ENCODE data around the gene CEP120.
"Not testable (repeated sequence)": the region's sequence is repeated elsewhere in the genome, so short reads cannot be mapped to it uniquely, and the experiment has no call there.

The CEP120 gene

GRCh38 chr5:123371575-123372179 lies 51.5 kb downstream of the CEP120 start:
- DNase-seq, result peak in 3 of 4 experiments; percentile 0 to 2 (median 0)

GRCh38 chr5:123369371-123369968 lies 53.7 kb downstream of the CEP120 start:
- DNase-seq, result no peak

DNA sequence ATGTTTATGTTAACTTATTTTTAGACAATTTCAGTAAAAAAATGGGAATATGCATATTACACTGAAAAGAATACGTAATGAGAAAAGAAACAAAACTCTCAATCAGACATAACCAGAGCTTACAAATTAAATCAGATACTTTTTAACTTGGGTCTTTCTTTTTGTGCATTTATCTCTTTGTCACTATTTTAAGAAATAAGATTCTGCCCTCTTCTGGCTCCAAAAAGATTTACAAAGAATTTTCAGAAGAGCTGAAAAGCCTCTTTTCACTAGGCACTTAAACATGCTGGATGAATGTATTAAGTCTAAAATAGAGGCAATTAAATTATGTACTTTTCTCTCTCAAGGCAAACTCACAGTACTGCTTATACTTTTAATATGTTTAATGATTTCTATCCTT lies 55.5 kb downstream of the CEP120 start:
- DNase-seq, result no peak

DNA sequence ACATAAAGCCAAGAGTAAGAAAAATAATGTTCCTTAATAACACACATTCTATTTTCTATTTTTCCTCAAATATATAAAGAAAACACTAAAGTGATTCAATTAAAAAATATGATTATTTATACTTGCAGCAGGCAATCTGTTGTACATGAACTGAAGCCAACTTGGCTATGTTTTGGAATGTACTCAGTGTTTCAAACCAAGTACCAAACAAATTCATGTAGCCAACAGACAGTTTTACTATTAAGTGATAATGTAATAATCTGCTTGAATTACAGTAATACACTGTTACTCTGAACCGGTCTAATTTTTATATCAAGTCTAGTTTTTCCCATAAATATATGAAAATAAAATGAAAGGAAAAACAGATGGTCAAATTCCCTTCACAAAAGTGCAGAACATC lies 58.0 kb downstream of the CEP120 start:
- DNase-seq, result no peak

GRCh38 chr5:123364441-123365155 lies 58.6 kb downstream of the CEP120 start:
- DNase-seq, result no peak

- DNase-seq, result no peak
Observed at GRCh38 chr5:123360910-123361309, 62.3 kb downstream of the CEP120 start.

DNA sequence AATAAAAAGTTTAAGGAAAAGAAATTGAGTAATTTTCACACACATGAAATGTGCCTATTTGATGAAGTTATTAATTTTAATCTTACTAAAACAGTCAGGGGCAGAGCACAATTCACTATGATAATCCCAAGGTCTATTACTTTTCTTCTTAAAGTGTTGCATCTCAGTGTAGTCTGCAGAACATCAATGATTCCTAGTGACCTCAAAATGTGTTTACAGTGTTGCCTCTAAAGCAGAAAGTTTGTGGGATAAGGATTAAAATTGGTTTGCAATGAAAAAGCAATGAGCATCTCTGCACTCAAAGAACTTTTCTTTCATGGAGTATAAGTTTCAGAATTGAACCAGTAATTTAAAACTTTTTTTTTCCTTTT lies 63.0 kb downstream of the CEP120 start:
- no peak for DNase-seq

DNA sequence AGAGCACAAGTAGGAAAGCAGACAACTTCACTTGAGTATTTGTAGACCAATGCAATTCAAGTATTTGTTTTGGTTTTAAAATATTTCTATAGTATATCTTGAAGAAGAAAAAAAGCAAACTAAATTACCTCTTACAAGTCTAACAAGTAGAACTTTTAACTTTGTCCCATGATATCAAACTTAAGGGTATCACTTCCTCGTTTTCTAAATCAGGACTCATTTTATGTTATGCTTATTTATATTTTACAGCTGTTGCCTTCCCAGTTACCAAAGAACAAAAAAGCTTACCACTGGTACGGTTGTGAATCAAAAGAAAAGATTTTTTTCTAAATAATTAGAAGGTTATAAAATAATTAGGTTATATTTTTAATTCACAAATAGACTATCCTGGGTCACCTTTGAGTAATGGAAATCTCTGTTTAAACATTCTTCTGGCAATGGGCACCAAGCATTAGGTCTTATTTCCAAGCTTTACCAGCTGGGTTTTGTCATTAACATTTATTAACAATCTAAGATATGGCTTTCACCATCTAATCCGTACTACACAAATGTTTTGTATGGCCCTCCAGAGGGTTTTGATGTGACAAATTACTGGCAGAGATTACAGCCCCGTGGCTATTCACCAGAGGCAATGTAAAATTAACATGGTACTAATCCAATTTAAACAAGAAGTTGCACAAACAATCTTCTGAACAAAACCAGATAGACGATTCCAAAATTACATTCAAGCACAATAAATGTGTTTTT lies 63.6 kb downstream of the CEP120 start:
- DNase-seq, result no peak

- no peak for DNase-seq
Observed at GRCh38 chr5:123358751-123359150, 64.5 kb downstream of the CEP120 start.

DNA sequence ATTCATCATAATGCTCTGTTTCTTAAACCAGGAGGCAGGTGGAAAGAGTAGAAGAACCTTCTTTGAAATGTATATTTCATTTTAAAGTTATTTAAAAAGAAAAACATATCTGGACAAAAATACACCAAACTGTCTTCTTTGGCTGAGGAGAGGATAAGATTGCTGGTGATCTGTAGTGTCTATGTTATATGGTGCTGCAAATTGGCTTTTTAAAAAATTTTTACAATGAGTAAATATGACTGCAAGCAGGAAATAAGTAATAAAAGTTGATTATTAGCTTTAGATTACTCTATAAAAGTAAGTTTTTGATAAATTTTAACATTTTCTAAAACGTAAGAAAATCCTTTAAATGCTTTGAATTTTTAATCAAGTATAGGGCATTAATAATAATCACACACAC lies 64.9 kb downstream of the CEP120 start:
- DNase-seq, result no peak

DNA sequence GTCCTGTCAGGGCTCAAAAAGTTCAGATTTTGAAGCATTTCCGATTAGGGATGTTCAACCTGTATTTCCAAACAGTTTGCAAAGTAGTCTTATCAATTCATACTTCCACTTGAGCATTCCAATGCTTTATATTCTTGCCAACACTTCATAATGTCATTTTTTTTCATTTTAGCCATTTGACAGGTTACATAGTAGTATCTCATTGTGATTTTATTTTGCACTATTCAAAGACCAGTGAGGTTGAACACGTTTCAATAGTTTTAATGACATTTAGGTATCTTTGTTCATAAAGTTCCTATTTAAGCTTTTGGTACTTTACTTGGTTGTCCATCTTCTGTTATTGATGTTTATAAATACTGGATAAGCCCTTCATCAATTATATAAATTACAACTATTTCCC lies 71.4 kb downstream of the CEP120 start:
- no peak for DNase-seq

DNA sequence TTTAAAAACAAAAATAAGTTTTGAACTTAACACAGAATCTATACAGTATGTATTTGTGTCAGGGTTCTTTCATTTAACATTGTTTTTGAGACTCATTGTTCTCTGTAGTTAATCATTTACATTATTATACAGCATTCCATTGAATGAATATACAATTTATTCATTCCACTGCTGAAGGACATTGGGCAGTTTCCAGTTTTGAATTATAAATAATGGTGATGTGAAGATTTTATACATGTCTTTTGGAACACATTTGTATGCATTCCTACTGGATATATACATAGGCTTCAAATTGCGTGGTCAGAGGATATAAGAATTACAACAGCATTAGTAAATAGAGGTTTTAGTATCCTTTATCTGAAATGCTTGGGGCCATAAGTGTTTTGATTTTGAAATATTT lies 72.0 kb downstream of the CEP120 start:
- DNase-seq, result no peak

DNA sequence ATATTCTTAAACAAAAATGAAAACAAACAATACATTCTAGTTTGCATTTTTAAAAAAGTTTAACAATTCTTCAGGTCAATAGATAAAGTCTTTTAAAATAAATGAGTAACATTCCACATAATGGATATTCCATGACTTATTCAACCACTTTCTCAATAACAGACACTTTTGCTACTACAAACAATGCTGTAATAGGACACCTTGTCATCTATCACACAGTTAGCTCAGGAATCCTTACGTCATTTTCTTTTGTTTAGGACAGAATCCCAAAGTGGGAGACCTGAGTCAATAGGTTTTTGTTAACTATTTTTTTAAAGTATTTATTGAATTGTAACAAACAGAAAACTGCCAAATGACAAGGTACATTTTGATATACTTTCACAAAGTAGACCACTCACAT lies 72.5 kb downstream of the CEP120 start:
- DNase-seq, result no peak

DNA sequence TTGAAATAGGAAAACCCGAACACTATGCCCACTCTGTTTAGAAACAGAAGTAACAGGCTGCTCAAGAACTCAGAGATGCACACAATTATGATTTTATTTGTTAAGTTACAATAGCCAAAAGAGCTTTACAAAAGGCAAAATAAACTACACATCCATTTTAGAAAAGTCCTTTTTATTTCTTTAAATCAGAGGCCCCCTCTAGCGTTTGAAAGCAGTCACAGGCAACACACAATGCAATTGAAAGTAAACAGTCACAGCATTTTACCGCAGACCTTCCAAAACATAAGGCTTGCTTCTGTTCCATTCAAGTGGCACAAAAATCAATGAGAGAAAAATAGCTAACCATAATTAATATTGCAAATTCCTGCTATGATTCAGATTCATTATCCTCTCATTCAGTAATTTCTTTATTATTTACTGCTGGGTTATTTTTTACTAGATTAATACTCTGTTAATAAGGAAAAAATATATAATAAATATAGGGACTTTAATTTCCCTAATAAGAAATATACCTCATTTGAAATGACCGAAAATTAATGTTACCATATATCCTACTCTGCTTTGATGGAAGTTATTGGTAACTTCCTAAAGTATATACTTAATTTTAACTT lies 78.3 kb downstream of the CEP120 start:
- DNase-seq, result no peak

GRCh38 chr5:123340928-123341327 lies 82.3 kb downstream of the CEP120 start:
- no peak for DNase-seq

GRCh38 chr5:123308377-123308776 lies 114.8 kb downstream of the CEP120 start:
- DNase-seq, result not testable (repeated sequence)

GRCh38 chr5:123305751-123306150 lies 117.5 kb downstream of the CEP120 start:
- DNase-seq, result no peak

- DNase-seq, result no peak
Observed at GRCh38 chr5:123304777-123305316, 118.4 kb downstream of the CEP120 start.

GRCh38 chr5:123303802-123304201 lies 119.4 kb downstream of the CEP120 start:
- DNase-seq, result no peak

- no peak for DNase-seq
Observed at GRCh38 chr5:123300266-123300665, 122.9 kb downstream of the CEP120 start.

DNA sequence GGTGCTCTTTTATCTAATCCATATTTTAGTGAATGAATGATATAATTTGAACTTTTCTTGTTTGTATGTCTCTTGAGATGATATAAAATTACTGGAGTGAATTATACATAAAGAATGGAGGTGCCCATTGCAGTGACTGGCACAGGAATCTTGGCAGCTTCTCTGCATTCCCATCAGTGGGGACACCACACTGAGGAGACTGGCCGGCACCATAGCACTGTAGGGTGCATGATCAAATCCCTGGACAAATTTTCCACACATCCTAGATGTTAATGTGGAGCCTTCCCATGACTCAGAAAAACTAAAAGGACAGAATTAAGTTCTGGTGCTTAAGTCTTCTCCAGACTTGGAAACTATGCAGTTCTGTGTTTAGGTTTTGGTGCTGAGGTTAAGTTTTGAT lies 124.1 kb downstream of the CEP120 start:
- DNase-seq, result no peak

GRCh38 chr5:123298335-123299030 lies 124.7 kb downstream of the CEP120 start:
- DNase-seq, result no peak
